NCI-H2029 (cell line): ENCODE data around the gene TBX4.
"Not testable (repeated sequence)": the region's sequence is repeated elsewhere in the genome, so short reads cannot be mapped to it uniquely, and the experiment has no call there.

ENCODE experiments used
- DNase-seq: peaks from one replicate; lab custom pipeline; 2025; lab: John Stamatoyannopoulos, UW

Gene TBX4

GRCh38 chr17:61483778-61484116, 31.5 kb downstream of the TBX4 start:
- DNase-seq: no peak

GRCh38 chr17:61484174-61484573, 32.0 kb downstream of the TBX4 start:
- DNase-seq: no peak

DNA sequence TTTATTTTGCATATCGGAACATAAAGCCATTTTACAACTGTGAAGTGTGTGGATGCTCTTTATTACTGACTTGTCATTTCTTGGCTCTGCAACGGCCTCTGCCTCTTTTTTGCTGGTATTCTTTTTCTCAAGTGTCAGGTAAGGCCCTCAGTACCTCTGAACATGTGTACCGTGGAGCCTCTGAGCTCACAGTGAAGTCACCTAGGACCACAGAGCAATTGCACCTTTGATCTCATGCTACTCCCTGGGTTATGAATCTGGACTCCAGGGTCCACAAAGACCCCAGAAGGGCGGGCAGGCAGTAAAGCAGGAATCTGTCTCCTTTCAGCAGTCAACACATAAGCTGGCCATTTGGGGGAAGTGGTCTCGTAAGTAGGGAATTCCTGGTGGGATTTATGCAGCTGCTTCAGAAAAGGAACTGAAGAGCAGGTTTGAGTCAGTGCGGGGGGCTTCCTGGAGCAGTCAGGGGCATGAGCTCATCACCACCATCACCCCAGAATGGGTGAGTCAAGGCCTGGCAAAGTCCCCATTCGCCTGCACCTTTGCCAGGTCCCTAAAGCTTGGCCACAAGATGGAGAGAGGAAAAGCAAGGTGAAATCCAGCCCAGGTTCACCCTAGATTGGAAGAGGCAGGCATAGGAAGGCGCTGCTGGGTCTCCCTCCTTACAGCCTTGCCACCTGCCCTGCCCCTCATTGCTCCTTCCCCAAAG, 33.0 kb downstream of the TBX4 start:
- no peak for DNase-seq

GRCh38 chr17:61486135-61487120, 34.2 kb downstream of the TBX4 start:
- no peak for DNase-seq

GRCh38 chr17:61487161-61487988, 35.2 kb downstream of the TBX4 start:
- DNase-seq: no peak

DNA sequence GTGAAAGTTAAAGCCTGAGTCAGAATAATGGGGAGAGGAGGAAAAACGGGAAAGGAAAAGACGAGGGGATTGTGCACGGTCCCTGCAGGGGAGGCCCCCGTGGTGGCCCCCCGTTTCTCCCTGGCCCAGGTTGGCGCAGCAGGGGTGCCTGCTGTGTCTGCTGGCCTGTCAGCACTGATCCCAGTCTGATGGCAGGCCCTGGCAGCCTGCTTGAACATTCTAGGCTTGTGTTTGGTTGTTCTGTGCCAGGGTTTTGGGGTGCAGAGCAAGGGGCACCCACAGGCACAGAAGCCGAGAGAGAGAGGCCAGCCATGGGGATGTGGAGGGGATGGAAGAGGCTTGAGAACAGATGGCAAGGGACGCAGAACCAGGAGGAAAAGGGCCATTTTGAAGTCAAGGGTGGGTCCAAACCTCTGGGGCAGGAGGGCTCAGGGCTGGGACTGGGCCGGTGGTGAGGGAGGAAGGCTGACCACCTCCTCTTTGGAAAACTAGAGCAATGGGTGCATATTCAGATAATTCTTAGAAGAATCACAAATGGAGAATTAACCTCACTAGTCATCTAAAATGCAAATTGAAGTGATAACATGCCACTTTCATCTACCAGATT, 35.9 kb downstream of the TBX4 start:
- no peak for DNase-seq

GRCh38 chr17:61488878-61489718, 36.9 kb downstream of the TBX4 start:
- no peak for DNase-seq

DNA sequence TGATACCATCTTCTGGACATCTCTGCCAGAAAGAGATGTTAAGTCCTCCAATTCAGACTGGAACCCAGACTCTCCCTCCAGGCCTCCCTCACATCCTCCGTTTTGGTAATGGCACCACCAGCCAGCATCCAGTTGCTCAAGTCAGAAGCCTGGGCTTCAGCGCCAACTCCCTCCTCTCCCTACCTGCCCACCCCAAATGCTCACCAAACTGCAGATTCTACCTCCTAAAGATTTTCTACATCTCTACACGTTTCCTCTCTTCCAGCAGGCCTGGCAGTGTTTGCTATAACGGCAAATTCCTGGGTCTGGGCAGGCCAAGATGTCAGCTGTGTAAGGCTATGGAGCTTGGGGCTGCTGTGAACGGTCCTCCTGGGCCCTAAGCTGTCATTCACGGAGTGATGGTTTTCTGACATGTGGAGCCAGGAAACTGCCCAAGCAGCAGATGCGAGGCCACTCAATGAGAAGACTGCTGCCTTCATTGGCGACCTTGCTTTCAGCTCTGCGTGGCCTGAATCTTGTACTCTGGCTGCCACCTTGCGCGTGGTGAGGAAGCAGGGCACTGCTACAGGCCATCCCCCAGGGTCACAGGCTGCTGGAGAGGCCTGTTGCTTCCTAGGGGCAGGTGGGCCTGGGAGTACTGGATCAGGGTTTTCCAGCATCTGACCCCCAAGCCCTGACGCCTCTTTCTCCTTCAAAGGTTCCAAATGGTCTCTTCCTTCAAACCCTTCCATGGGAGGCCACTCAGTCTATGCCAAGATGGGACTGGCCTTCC, 37.7 kb downstream of the TBX4 start:
- DNase-seq: no peak

- DNase-seq: no peak
Measured at GRCh38 chr17:61490540-61490975, 38.3 kb downstream of the TBX4 start.

GRCh38 chr17:61491981-61492380, 39.8 kb downstream of the TBX4 start:
- DNase-seq: no peak

DNA sequence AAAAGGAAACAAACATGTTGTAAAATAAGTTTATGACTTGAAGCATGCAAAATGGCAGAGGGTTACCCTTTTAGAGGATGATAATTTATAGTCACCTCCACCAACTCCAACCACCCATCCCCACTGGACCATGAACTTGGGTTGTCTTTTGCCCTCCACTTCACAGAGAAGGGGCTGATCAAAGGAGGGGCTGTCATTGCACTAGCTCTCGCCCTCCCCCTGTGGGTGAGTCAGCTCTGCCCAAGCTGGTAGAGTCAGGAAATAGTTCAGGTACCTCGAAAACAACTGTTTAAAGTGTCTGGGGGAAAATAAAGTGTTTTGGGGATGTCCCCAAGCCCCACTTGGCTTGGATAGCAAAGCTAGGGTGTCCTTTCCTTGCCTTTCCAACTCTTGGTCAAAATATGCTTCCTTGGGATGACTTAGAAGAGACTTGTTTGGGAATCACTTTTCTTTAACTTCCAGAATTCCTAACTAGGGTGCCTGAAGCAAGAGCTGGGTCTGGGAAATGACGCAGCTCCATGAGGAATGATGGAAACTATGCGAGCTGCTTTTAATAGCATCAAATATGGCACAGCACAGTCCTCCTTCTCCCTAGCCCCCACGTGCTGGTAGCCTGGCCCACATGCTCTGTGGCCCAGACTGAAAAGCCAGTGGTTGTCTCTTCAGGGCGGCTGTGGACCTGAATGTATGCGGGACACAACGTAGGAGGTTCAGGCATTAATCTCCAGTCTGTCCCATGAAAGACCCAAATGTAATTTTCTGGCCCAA, 40.7 kb downstream of the TBX4 start:
- no peak for DNase-seq

- DNase-seq: not testable (repeated sequence)
Measured at GRCh38 chr17:61493830-61494324, 41.7 kb downstream of the TBX4 start.

GRCh38 chr17:61494325-61495160, 42.3 kb downstream of the TBX4 start:
- DNase-seq: no peak

- DNase-seq: no peak
Measured at GRCh38 chr17:61495161-61495857, 43.1 kb downstream of the TBX4 start.

DNA sequence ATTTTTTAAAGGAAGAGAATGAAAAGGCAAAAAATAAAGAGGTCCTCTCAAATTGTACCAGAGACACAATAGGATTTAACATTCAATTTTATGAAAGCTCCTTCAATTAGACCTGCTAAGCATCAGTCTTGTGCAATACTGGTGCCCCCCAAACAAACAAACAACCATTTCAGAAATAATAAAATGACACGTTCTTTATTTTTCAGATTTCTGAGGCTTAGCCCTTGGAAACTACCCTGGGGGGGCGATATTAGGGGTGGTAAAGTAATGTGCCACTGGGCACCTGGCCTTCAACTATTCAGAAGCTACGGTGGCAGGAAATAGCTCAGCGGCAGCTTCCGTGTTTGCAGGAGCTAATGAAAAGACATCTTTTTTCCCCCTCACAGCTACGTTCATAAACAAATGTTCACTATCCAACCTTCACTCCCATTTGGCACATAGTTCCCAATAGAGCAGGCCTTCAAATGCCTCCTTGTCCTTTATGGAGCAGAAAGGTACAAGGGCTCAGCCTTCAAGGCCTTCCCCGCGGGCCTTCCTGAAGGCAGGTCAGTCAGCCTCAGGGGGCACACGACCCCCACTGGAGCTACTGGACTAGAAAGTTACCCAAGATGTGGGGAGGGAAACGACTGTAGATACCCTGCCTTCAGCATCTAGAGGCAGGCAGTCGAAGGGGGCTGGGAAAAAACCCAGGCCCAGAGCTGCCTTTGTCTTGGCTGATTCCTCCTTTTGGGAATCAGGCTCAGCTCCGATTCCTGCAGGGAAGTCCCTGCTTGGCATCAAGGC, 44.1 kb downstream of the TBX4 start:
- no peak for DNase-seq

- no peak for DNase-seq
Measured at GRCh38 chr17:61496957-61497653, 44.9 kb downstream of the TBX4 start.
